GM21515 (cell line): ENCODE measurements around the gene BTBD10.

ENCODE experiments used
- ATAC-seq: cut with Tn5 transposase; IDR thresholded peaks from one replicate; pipeline ENCODE4 v1.9.1; 2021; ENCODE audit not compliant: unreplicated experiment

The BTBD10 gene

GRCh38 chr11:13376402-13376801 lies 86.6 kb downstream of the BTBD10 start:
- ATAC-seq = no peak

GRCh38 chr11:13375798-13376197 lies 87.2 kb downstream of the BTBD10 start:
- no peak for ATAC-seq

GRCh38 chr11:13373216-13373615 lies 89.8 kb downstream of the BTBD10 start:
- no peak for ATAC-seq

GRCh38 chr11:13368041-13368446 lies 95.0 kb downstream of the BTBD10 start:
- ATAC-seq = no peak

GRCh38 chr11:13367115-13367514 lies 95.9 kb downstream of the BTBD10 start:
- no peak for ATAC-seq

GRCh38 chr11:13366266-13367026 lies 96.6 kb downstream of the BTBD10 start:
- ATAC-seq = no peak

- no peak for ATAC-seq
Measured at GRCh38 chr11:13364388-13364787, 98.6 kb downstream of the BTBD10 start.

GRCh38 chr11:13362596-13363109 lies 100.4 kb downstream of the BTBD10 start:
- no peak for ATAC-seq

GRCh38 chr11:13358596-13359270 lies 104.3 kb downstream of the BTBD10 start:
- no peak for ATAC-seq

GRCh38 chr11:13357232-13357631 lies 105.8 kb downstream of the BTBD10 start:
- ATAC-seq = no peak

- ATAC-seq = no peak
Measured at GRCh38 chr11:13355191-13355590, 107.8 kb downstream of the BTBD10 start.

- no peak for ATAC-seq
Measured at GRCh38 chr11:13354335-13354734, 108.7 kb downstream of the BTBD10 start.

GRCh38 chr11:13352711-13353110 lies 110.3 kb downstream of the BTBD10 start:
- ATAC-seq = no peak

GRCh38 chr11:13349581-13349980 lies 113.4 kb downstream of the BTBD10 start:
- no peak for ATAC-seq

- no peak for ATAC-seq
Measured at GRCh38 chr11:13349046-13349445, 114.0 kb downstream of the BTBD10 start.

GRCh38 chr11:13348305-13348704 lies 114.7 kb downstream of the BTBD10 start:
- no peak for ATAC-seq

- ATAC-seq = no peak
Measured at GRCh38 chr11:13347901-13348300, 115.1 kb downstream of the BTBD10 start.

- ATAC-seq = no peak
Measured at GRCh38 chr11:13346470-13346869, 116.6 kb downstream of the BTBD10 start.

GRCh38 chr11:13344818-13345217 lies 118.2 kb downstream of the BTBD10 start:
- no peak for ATAC-seq

GRCh38 chr11:13343931-13344717 lies 118.9 kb downstream of the BTBD10 start:
- peak; percentile 47 for ATAC-seq

- no peak for ATAC-seq
Measured at GRCh38 chr11:13343067-13343466, 120.0 kb downstream of the BTBD10 start.

- no peak for ATAC-seq
Measured at GRCh38 chr11:13341026-13341425, 122.0 kb downstream of the BTBD10 start.
